NOMO-1 treated with DMSO at 0.1 percent for 48 hours (cell line): ENCODE results near the gene EFCAB10.
"Not testable (repeated sequence)": the region's sequence is repeated elsewhere in the genome, so short reads cannot be mapped to it uniquely, and the experiment has no call there.

ENCODE experiments used
- DNase-seq: peaks from one replicate; lab custom pipeline; 2025; ENCODE audit not compliant: unreplicated experiment; lab: John Stamatoyannopoulos, UW

EFCAB10 gene

GRCh38 chr7:105599551-105599950 is 18.3 kb upstream of the EFCAB10 start:
- DNase-seq, result no peak

DNA sequence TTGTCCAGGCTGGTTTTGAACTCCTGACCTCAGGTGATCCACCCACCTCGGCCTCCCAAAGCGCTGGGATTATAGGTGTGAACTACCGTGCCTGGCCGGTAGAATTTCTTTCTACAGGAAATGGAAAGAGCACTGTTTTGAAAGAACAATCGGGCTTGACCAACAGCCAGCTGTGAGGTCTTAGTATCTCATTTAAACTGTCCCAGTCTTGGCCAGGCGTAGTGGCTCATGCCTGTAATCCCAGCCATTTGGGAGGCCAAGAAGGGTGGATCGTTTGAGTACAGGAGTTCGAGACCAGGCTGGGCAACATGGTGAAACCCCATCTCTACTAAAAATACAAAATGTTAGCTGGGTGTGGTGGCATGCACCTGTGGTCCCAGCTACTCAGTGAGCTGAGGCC is 17.8 kb upstream of the EFCAB10 start:
- not testable (repeated sequence) for DNase-seq

GRCh38 chr7:105596866-105597265 is 15.6 kb upstream of the EFCAB10 start:
- no peak for DNase-seq

DNA sequence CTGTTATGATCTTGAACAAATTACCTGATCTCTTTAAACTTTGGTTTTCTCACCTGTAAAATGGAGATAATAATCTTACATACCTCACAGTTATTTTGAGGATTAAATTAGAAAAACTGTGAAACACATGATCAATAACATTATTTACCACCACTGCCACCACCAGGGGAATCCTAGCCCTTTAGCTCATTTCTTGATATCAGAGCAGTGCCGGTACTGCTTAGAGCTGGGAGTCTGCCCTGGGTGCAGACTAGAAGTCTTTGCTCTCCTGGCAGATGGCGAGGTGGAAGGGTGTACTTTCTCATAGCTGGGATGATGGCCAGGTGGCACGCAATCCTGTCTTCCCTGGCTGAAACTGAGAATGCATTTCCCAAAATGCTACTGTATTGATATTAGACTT is 12.7 kb upstream of the EFCAB10 start:
- DNase-seq, result no peak

DNA sequence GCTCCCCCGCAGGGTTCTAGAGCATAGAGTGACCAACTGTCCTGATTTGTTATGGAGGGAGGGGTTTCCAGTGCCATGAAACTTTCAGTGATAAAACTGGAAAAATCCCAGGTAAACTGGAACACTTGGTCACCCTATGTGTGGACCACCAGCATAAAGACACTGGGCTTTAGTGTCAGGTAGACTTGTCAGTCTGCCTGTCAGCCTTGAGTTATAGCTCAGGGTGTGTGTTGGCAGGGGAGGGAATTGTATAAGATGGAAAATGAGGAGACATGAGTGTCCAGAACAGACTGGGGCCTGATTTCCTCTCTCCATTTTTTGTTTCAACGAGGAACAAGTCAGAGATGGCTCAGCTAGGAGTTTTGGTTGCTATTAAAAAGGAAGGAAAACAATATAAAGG is 10.2 kb upstream of the EFCAB10 start:
- no peak for DNase-seq

DNA sequence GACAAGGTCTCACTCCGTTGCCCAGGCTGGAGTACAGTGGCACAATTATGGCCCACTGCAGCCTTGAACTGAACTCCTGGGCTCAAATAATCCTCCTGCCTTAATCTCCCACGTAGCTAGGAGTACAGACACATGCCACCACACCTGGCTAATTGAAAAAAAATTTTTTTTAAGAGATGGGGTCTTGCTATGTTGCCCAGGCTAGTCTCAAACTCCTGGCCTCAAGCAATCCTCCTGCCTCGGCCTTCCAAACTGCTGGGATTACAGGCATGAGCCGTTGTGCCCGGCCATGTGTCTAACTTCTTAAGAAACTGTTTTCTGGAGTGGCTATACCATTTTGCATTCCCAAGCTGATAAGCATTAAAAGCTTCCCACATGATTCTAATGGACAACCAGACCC is 9.5 kb upstream of the EFCAB10 start:
- no peak for DNase-seq

DNA sequence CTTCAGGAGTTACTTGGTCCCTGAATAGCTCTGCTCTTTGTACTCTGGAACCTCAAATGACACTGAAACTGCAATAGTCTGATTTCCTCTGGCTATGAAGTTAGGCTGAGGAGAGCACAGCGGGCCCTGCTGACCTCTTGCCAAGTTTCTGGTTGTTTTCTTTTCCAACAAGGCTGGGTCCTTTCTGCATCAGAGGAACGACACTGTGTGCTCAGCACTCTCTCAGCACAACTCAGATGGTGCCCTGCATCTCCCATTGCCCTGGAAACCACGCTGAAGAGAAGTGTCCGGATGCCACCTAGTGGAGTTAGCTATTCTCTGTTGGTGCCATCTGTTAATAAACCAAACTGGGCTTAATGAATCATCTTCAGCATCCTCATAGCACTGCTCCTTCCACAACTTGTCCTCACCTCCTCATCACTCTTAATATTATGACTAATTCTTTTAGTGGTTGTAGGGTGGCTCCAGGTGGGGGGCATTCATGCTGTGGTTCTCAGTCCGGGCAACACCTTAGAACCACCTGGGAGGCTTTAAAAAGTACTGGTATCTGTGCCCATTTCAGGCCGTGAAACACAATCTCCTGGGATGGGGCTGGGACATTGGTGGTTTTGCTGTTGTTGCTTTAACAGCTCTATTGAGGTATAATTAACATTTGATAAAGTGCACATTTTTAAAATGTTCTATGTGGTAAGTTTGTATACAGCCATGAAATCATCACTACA is 8.2 kb upstream of the EFCAB10 start:
- DNase-seq, result peak; percentile 22

DNA sequence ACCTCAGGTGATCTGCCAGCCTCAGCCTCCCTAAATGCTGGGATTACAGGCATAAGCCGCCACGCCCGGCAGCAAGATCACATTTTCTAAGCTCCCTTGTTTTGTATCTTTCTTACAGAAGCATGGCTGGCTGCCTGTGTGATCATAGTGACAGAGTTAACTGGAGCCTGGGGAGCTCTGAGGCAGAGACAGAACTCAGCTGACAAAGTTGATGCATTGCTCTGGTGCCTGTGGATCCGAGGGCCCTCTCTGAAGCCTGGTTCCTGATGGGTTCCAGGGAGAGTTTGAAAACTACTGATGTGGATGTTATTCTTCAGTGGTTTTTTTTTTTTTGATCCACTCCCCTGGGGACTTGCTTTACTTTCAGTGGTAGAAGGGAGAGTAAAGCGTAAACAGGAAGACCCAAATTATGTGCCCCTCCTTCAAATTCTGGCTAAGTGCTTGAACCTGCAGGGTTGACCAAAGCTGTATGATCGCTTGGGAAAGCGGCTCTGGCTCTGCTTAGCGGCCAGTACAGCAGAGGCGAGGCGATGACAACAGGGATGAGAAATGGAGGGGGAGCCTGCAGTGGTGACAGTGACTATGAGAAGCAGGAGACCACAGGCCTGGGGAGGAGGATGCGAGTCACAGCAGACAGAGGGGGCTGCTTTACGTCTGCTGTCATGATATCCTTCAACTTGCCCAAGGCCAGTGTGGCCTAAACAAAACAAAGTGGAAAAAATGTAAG is 6.8 kb upstream of the EFCAB10 start:
- no peak for DNase-seq

DNA sequence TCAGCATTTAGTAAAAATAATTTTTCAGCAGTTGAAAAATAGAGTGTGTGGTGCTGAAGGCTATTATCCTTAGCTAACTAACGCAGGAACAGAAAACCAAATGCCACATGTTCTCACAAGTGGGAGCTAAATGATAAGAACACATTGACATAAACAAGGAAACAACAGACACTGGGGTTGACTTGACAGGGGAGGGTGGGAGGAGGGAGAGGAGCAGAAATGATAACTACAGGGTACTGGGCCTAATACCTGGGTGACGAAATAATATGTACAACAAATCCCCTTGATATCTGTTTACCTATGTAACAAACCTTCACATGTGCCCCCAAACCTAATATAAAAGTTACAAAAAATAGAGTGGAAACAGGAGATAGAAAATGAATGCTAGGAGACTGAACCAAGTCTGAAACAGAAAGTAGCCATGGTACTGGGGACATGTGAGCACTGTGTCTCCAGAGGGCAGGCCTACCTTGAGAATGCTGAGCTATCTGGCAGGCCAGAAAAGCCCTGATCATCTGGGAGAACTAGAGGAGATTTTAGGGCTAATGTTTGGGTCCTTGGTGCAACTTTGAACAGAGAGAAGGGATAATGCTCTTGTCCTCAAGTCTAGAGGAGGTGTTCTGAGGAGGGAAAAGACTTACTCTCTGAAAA is 4.7 kb upstream of the EFCAB10 start:
- no peak for DNase-seq

GRCh38 chr7:105584165-105584564 is 2.9 kb upstream of the EFCAB10 start:
- no peak for DNase-seq

- DNase-seq, result no peak
Measured at GRCh38 chr7:105583061-105583460, 1.8 kb upstream of the EFCAB10 start.

DNA sequence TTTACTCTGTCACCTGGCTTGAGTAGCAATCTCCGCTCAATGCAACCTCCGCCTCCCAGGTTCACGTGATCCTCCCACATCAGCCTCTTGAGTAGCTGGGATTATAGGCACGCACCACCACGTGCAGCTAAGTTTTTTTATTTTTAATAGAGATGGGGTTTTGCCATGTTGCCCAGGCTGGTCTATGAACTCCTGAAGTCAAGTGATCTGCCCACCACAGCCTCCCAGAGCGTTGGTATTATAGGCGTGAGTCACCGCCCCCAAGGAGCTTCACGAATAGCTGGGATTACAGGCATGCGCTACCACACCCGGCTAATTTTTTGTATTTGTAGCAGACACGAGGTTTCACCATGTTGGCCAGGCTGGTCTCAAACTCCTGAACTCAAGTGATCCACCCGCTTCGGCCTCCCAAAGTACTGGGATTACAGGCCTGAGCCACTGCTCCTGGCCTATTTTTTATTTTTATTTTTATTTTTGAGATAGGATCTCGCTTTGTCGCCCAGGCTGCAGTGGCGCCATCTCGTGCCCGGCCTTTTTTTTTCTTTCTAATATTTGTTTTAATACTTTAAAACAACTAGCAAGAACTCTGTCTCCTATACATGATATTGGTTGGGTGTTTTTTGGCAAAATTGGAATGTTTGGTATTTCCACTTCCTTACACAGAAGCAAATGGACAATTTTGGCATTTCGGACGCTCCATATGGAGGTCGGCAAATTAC is 1.1 kb downstream of the EFCAB10 start:
- no peak for DNase-seq

DNA sequence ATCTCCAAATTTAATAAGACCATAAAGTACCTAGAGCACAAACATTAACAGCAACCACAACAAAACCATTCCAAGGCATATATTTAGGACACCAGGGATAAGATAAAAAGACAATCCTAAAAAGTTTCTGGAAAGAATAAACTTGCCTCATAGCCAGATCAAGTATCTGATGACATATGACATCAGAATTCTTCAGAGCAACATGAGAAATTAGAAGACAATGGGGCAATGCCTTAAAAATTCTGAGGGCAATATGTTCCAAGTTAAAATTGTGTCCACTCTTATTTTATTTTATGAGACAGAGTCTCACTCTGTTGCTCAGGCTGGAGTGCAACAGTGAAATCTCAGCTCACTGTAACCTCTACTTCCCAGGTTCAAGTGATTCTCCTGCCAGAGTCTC is 2.8 kb downstream of the EFCAB10 start:
- DNase-seq, result no peak

GRCh38 chr7:105577251-105577650 is 4.0 kb downstream of the EFCAB10 start:
- no peak for DNase-seq

- DNase-seq, result no peak
Measured at GRCh38 chr7:105571891-105572290, 9.4 kb downstream of the EFCAB10 start.

GRCh38 chr7:105567821-105568220 is 13.5 kb downstream of the EFCAB10 start:
- DNase-seq, result no peak

- no peak for DNase-seq
Measured at GRCh38 chr7:105567024-105567423, 14.3 kb downstream of the EFCAB10 start.

DNA sequence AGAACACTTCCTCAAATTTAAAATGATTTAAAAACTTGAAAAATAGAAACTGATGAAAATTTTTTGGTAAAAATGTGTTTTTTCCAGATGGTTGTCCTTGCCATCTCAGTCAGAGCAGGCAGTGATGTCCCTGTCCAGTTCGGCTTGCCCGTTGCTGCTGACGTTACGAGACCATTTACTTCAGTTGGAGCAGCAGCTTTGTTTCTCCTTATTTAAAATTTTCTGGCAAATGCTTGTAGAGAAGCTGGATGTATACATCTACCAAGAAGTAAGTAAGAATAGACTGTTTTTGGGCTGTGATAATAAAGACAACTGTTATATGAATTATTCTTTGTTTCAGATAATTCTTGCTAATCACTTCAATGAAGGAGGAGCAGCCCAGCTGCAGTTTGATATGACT is 16.1 kb downstream of the EFCAB10 start:
- no peak for DNase-seq

GRCh38 chr7:105559926-105560325 is 21.4 kb downstream of the EFCAB10 start:
- DNase-seq, result no peak

DNA sequence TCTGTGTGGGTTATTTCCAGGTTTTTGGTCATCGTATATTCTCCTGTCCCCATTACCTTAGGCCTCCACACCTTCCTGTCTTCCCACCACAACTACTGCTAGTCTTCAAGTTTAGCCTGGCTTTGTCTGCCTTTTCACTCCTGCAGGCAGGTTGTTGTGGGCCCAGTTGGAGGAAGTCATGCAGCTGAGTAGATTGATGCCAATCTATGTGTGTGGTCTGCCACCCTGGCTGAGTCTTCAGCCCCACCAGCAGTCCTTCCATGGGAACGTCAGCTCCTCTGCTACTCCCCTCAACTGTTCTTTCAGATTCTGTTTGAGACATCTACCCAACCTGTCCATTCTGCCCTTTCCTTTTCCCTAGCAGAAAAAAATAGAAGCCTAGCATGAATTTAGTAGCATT is 43.0 kb downstream of the EFCAB10 start:
- DNase-seq, result no peak

DNA sequence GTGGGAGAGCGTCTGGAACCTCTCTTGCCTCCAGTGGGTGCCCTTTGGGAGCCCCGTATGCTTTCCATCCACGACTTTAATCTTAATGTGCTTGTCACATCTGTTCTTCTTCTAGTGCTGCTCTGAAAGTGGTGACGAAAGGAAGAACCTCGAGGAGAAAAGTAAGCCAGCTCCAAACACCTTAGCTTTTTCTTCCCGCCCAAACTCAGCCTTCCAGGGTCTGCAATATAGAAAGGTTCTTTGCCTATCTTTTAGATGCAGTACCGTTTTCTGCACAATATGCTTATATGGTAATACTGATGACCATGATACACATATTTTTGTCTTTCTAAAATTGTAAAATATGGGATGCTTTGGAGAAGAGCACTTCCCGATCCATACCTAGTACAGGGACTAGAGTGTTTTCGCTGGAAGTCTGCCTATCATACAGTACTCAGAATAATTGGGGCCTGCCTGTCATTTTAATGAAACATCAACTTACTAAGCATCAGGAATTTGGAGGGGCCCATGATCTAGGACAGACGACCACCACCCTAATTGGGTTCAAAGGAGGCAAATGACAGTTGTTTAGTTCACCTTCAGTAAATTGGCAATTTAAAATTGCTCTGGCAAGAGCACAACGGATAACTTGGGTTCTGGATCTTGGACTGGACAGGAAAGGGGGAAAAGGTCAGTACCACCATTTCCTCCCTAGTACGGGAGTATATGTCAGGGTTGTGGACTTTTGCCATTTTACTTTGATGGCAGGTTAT is 48.4 kb downstream of the EFCAB10 start:
- DNase-seq, result no peak
